Progenitor cell of endocrine pancreas (in vitro differentiated cells): ENCODE data around the gene TDRD10. TPM values are rescaled to one million over a fixed set of nuclear protein-coding genes. Genes with fewer than 3 reads are reported as not detected.

Experiments
- DNase-seq: peaks from one replicate; pipeline ENCODE4 v3.0.0; 2021; ENCODE audit warnings: low spot score; ENCODE audit not compliant: unreplicated experiment
- H3K27ac Mint-ChIP-seq: 2 replicates; pipeline ENCODE4 v1.8.0; 2021; ENCODE audit warnings: mild to moderate bottlenecking, moderate library complexity, mixed read lengths
- H3K27me3 Mint-ChIP-seq: 2 replicates; pipeline ENCODE4 v1.8.0; 2021; ENCODE audit warnings: mixed read lengths
- H3K36me3 Mint-ChIP-seq: 2 replicates; pipeline ENCODE4 v1.8.0; 2022; ENCODE audit warnings: mixed read lengths; ENCODE audit not compliant: insufficient read depth
- H3K4me1 Mint-ChIP-seq: 2 replicates; pipeline ENCODE4 v1.8.0; 2021; ENCODE audit warnings: low read depth, mixed read lengths
- H3K4me3 Mint-ChIP-seq: 2 replicates; pipeline ENCODE4 v1.8.0; 2021; ENCODE audit warnings: low read depth, mild to moderate bottlenecking, moderate library complexity, mixed read lengths
- H3K9me3 Mint-ChIP-seq: 2 replicates; pipeline ENCODE4 v1.8.0; 2021; ENCODE audit warnings: low read depth, mixed read lengths
- CTCF ChIP-seq: fragments of 200-600 bp; sonication (generic); IDR thresholded peaks from one replicate; pipeline ENCODE4 v1.5.0; 2021; ENCODE audit warnings: antibody characterized with exemption, mild to moderate bottlenecking; ENCODE audit not compliant: unreplicated experiment
- total RNA-seq: library from RNA; stranded (reverse); gene quantifications from 2 replicates; pipeline ENCODE4 v1.2.1, GENCODE V29; 2021

TDRD10 gene
- total RNA-seq, 1 donor from 2014 or later = not detected

- Mint-ChIP-seq H3K9me3 (no peaks in the 10 kb centered on the region), H3K27me3 (no peaks in the 10 kb centered on the region), H3K4me1 (peaks cover 21% of the 10 kb centered on the region), H3K4me3 (peak overlapping the region; percentile 83), H3K27ac (peak overlapping the region; percentile 81), H3K36me3 (peaks cover 18% of the 10 kb centered on the region)
- no peak for DNase-seq
- TF ChIP-seq CTCF = no peak
These were observed 54.4 kb downstream of the TDRD10 start for GRCh38 chr1:154556422-154556821.

GRCh38 chr1:154557248-154557938 is 55.4 kb downstream of the TDRD10 start:
- Mint-ChIP-seq H3K9me3 (no peaks in the 10 kb centered on the region), H3K36me3 (peaks cover 15% of the 10 kb centered on the region), H3K4me3 (peak overlapping the region; percentile 83), H3K27me3 (no peaks in the 10 kb centered on the region), H3K27ac (peak overlapping the region; percentile 85), H3K4me1 (peaks cover 21% of the 10 kb centered on the region)
- no peak for DNase-seq
- no peak for TF ChIP-seq CTCF

- Mint-ChIP-seq H3K4me3 (peak within 1 kb of the TSS; percentile 83), H3K27me3 (no peaks in the 10 kb centered on the region), H3K4me1 (peaks cover 21% of the 10 kb centered on the region), H3K36me3 (peaks cover 13% of the 10 kb centered on the region), H3K27ac (peak within 1 kb of the TSS; percentile 94), H3K9me3 (no peaks in the 10 kb centered on the region)
- peak; percentile 33 for DNase-seq
- TF ChIP-seq CTCF = no peak
These were observed 56.1 kb downstream of the TDRD10 start, which contains the start of gene UBE2Q1 for GRCh38 chr1:154557939-154558719. TSS of gene UBE2Q1 (minus strand) at chr1:154558662. CDS start at chr1:154558553, 109 bp downstream.

- peak; percentile 95 for DNase-seq
- no peak for TF ChIP-seq CTCF
- Mint-ChIP-seq H3K36me3 (peaks cover 7% of the 10 kb centered on the region), H3K27ac (peak overlapping the region; percentile 94), H3K4me1 (peaks cover 21% of the 10 kb centered on the region), H3K4me3 (peak overlapping the region; percentile 71), H3K27me3 (no peaks in the 10 kb centered on the region), H3K9me3 (no peaks in the 10 kb centered on the region)
These were observed 56.9 kb downstream of the TDRD10 start for GRCh38 chr1:154558720-154559465.
